Measurements from ENCODE around the gene MTMR2. TPM values are rescaled to one million over a fixed set of nuclear protein-coding genes. Genes with fewer than 3 reads are reported as not detected.

Gene MTMR2
- total and polyA plus RNA-seq, 2 donors (not counting 3 experiments of a cell fraction or from before 2014, with no cell fraction given), result 19.5 to 49.5 TPM

- no peaks in the 10 kb centered on the region for H3K4me1 ChIP-seq (ENCODE audit: control insufficient read depth, extremely low read depth, insufficient read depth, low read length)
- H3K9me3 ChIP-seq (replicated peaks; ENCODE audit: control insufficient read depth, insufficient read depth, low read length), result no peaks in the 10 kb centered on the region
- no peak overlapping the region for H3K9ac ChIP-seq (replicated peaks; ENCODE audit: extremely low read depth, insufficient read depth, low read length)
- no peaks in the 10 kb centered on the region for H3K79me2 ChIP-seq (ENCODE audit: control insufficient read depth, insufficient read depth, low read length)
- no TSS peak for BruUV-seq (replicated peaks)
- FAIRE-seq, result no peak
- intact Hi-C loops (cut with micrococcal nuclease), result no loop called here
- no peak overlapping the region for H2AFZ ChIP-seq (ENCODE audit: low read depth, low read length)
- H3K27ac ChIP-seq (ENCODE audit: insufficient read depth, low read depth, low read length), result no peak overlapping the region
- DNase-seq (ENCODE audit: low read depth, low spot score), result no peak
- dilution Hi-C loops (cut with MboI; ENCODE audit: extremely low pct_ligation_motif_present, low sequenced_read_pairs), result no loop called here
- no peaks in the 10 kb centered on the region for H3K9me1 ChIP-seq (replicated peaks; ENCODE audit: control insufficient read depth, extremely low read depth, insufficient read depth, low read length)
- H3K4me3 ChIP-seq (replicated peaks in 1 of 3; ENCODE audit: insufficient read depth in 1 of 3, low read depth in 1 of 3, low read length in 3 of 3), result no peak overlapping the region
- ChIA-PET POLR2A (no interaction called here), CTCF (no interaction called here)
- no peaks in the 10 kb centered on the region for H3K36me3 ChIP-seq (ENCODE audit: control insufficient read depth in 2 of 2, extremely low read depth in 1 of 2, insufficient read depth in 2 of 2, low read length in 2 of 2)
- H4K20me1 ChIP-seq (replicated peaks; ENCODE audit: control insufficient read depth, extremely low read depth, insufficient read depth, low read length), result no peaks in the 10 kb centered on the region
- H3K4me2 ChIP-seq (ENCODE audit: insufficient read depth, low read length), result no peak overlapping the region
- H3K27me3 ChIP-seq (ENCODE audit: control insufficient read depth in 2 of 2, insufficient read depth in 2 of 2, low read length in 2 of 2), result no peaks in the 10 kb centered on the region
- no peak for TF ChIP-seq GATA2 (IDR thresholded peaks at IDR 0.05; ENCODE audit: insufficient read depth, insufficient read length, low read depth, low read length)
- no peak for TF ChIP-seq MYC (IDR thresholded peaks at IDR 0.05; ENCODE audit: low read depth, low read length)
- TF ChIP-seq FOS (IDR thresholded peaks at IDR 0.05; ENCODE audit: borderline replicate concordance, insufficient read depth, low read length), result no peak
- no peak for TF ChIP-seq POLR2AphosphoS5 (IDR thresholded peaks at IDR 0.05; ENCODE audit: insufficient read depth, low read depth, low read length)
Measured at GRCh38 chr11:95933594-95933993, 9.7 kb upstream of the MTMR2 start.

GRCh38 chr11:95931916-95932315 is 8.0 kb upstream of the MTMR2 start:
- no peaks in the 10 kb centered on the region for H3K4me1 ChIP-seq (ENCODE audit: control insufficient read depth, extremely low read depth, insufficient read depth, low read length)
- H3K9me1 ChIP-seq (replicated peaks; ENCODE audit: control insufficient read depth, extremely low read depth, insufficient read depth, low read length), result no peaks in the 10 kb centered on the region
- no peak overlapping the region for H3K9ac ChIP-seq (replicated peaks; ENCODE audit: extremely low read depth, insufficient read depth, low read length)
- TF ChIP-seq POLR2A (IDR thresholded peaks at IDR 0.05; ENCODE audit: low read depth, low read length) (no peak), MYC (IDR thresholded peaks at IDR 0.05; ENCODE audit: low read depth, low read length) (no peak), EZH2 (IDR thresholded peaks at IDR 0.05; ENCODE audit: borderline replicate concordance, low read depth, low read length, severe bottlenecking) (no peak), POLR2AphosphoS5 (IDR thresholded peaks at IDR 0.05; ENCODE audit: insufficient read depth, low read depth, low read length) (no peak), MAX (IDR thresholded peaks at IDR 0.05; ENCODE audit: insufficient read depth, insufficient read length) (no peak)
- DNase-seq (ENCODE audit: low read depth, low spot score), result no peak
- H4K20me1 ChIP-seq (replicated peaks; ENCODE audit: control insufficient read depth, extremely low read depth, insufficient read depth, low read length), result no peaks in the 10 kb centered on the region
- no peaks in the 10 kb centered on the region for H3K79me2 ChIP-seq (ENCODE audit: control insufficient read depth, insufficient read depth, low read length)
- no peak for FAIRE-seq
- H3K4me2 ChIP-seq (ENCODE audit: insufficient read depth, low read length), result no peak overlapping the region
- no TSS peak for BruUV-seq (replicated peaks)
- H3K4me3 ChIP-seq (replicated peaks in 1 of 3; ENCODE audit: insufficient read depth in 1 of 3, low read depth in 1 of 3, low read length in 3 of 3), result no peak overlapping the region
- H3K9me3 ChIP-seq (replicated peaks; ENCODE audit: control insufficient read depth, insufficient read depth, low read length), result no peaks in the 10 kb centered on the region
- no peaks in the 10 kb centered on the region for H3K36me3 ChIP-seq (ENCODE audit: control insufficient read depth in 2 of 2, extremely low read depth in 1 of 2, insufficient read depth in 2 of 2, low read length in 2 of 2)
- no peak overlapping the region for H2AFZ ChIP-seq (ENCODE audit: low read depth, low read length)
- H3K27me3 ChIP-seq (ENCODE audit: control insufficient read depth in 2 of 2, insufficient read depth in 2 of 2, low read length in 2 of 2), result no peaks in the 10 kb centered on the region
- POLR2A ChIA-PET, result no interaction called here
- CTCF ChIA-PET, result interaction anchor here (0.5 kb wide), 1 partner anchor 9 kb away, joined by 4 read pairs; no protein-coding TSS in a partner anchor
- H3K27ac ChIP-seq (ENCODE audit: insufficient read depth, low read depth, low read length), result no peak overlapping the region
- dilution Hi-C loops (cut with MboI; ENCODE audit: extremely low pct_ligation_motif_present, low sequenced_read_pairs) (no loop called here), intact Hi-C loops (cut with micrococcal nuclease) (no loop called here)

Data from endothelial cell of umbilical vein (primary cell).